AG04450 (cell line): ENCODE measurements around the gene SPATC1L. TPM values are rescaled to one million over a fixed set of nuclear protein-coding genes. Genes with fewer than 3 reads are reported as not detected.
A peak's percentile ranks its signal among the peaks of the same experiment; 100 is the strongest.
"Not testable (repeated sequence)": the region's sequence is repeated elsewhere in the genome, so short reads cannot be mapped to it uniquely, and the experiment has no call there.

Experiments
- CTCF ChIA-PET: fragments of 300-600, 350-600 bp; formaldehyde crosslinking; extraction: SDS; loops from one replicate; lab custom pipeline; 2022; ENCODE audit warnings: antibody characterized with exemption, inconsistent platforms; lab: Charles Lee
- POLR2A ChIA-PET: fragments of 350-600 bp; formaldehyde crosslinking; extraction: SDS; loops from one replicate; lab custom pipeline; 2021; ENCODE audit warnings: antibody characterized with exemption, inconsistent platforms; lab: Yijun Ruan, JAX
- DNase-seq: peaks from one replicate; pipeline ENCODE4 v3.0.0-alpha.2; 2011; ENCODE audit warnings: low read depth, low spot score
- H3K27ac ChIP-seq: one replicate; pipeline ENCODE4 v1.5.1; 2012; ENCODE audit warnings: low read depth, low read length, control low read depth
- H3K27me3 ChIP-seq: one replicate; pipeline ENCODE4 v1.6.0; 2012; ENCODE audit warnings: low read length; ENCODE audit not compliant: control insufficient read depth, insufficient read depth
- H3K4me3 ChIP-seq: 2 replicates; pipeline ENCODE4 v1.5.1; 2011; ENCODE audit warnings: mild to moderate bottlenecking, low read depth, low read length, control low read depth
- H3K9me3 ChIP-seq: 2 replicates; pipeline ENCODE4 v1.5.1; 2012; ENCODE audit warnings: low read length; ENCODE audit not compliant: control insufficient read depth, insufficient read depth
- polyA plus RNA-seq: library from polyadenylated mRNA; depleted of rRNA; stranded (reverse); fragments of >200 nt; gene quantifications from 2 replicates; pipeline ENCODE4 v1.2.3, GENCODE V29; 2011
- TF ChIP-seq, protein P1 (sequence below): IDR thresholded peaks from 2 replicates; pipeline ENCODE4 v1.5.1; 2011; ENCODE audit warnings: low read depth, low read length, control low read depth, inconsistent platforms

Gene SPATC1L
- polyA plus RNA-seq, 1 experiment = 1.6 TPM

DNA sequence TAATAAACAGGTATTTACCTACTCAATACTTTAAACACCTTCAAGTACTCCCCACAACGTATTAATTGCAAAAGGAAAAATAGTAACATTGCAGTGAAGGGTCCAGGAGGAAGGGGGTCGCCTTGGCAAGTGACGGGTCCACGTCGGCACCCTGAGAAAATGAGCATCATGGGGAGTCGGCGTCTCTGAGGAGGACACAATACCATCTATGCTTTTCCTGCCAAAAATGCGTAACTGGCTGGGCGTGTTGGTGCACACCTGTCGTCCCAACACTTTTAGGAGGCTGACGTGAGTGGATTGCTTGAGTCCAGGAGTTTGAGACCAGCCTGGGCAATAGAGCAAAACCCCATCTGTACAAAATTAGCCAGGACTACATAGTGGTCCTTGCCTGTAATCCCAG is 36.2 kb downstream of the SPATC1L start:
- Histone ChIP-seq H3K27me3 (no peaks in the 10 kb centered on the region), H3K4me3 (no peak overlapping the region), H3K27ac (no peak overlapping the region), H3K9me3 (peaks cover 5% of the 10 kb centered on the region; the same call in 1 of the 2 replicates)
- DNase-seq = no peak
- ChIA-PET CTCF (interaction anchor here (0.7 kb wide), 1 partner anchor 55 kb away, joined by 3 read pairs; no protein-coding TSS in a partner anchor), POLR2A (no interaction called here)
- TF ChIP-seq, protein P1, sequence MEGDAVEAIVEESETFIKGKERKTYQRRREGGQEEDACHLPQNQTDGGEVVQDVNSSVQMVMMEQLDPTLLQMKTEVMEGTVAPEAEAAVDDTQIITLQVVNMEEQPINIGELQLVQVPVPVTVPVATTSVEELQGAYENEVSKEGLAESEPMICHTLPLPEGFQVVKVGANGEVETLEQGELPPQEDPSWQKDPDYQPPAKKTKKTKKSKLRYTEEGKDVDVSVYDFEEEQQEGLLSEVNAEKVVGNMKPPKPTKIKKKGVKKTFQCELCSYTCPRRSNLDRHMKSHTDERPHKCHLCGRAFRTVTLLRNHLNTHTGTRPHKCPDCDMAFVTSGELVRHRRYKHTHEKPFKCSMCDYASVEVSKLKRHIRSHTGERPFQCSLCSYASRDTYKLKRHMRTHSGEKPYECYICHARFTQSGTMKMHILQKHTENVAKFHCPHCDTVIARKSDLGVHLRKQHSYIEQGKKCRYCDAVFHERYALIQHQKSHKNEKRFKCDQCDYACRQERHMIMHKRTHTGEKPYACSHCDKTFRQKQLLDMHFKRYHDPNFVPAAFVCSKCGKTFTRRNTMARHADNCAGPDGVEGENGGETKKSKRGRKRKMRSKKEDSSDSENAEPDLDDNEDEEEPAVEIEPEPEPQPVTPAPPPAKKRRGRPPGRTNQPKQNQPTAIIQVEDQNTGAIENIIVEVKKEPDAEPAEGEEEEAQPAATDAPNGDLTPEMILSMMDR = no peak

DNA sequence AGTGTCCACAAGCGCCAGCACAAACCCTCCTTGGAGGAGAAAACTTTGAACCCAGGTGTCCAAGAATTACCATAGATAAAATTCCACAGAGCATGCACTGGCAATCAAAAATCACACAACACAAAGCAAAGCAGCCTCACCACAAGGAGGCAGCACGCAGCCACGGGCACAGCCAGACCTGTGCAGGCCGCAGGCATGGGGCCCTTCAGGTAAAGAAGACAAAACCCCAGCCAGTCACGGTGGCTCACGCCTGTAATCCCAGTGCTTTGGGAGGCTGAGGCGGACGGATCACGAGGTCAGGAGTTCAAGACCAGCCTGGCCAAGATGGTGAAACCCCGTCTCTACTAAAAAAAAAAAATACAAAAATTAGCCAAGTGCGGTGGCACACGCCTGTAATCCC is 36.8 kb downstream of the SPATC1L start:
- CTCF ChIA-PET = interaction anchor here (0.7 to 0.9 kb wide), 2 partner anchors 43 to 68 kb away, joined by 3 to 10 read pairs; no protein-coding TSS in a partner anchor
- H3K27ac ChIP-seq, H3K27me3 ChIP-seq, H3K4me3 ChIP-seq, H3K9me3 ChIP-seq, DNase-seq, POLR2A ChIA-PET: not testable (repeated sequence)
- TF ChIP-seq, protein P1 = peak; percentile 74

DNA sequence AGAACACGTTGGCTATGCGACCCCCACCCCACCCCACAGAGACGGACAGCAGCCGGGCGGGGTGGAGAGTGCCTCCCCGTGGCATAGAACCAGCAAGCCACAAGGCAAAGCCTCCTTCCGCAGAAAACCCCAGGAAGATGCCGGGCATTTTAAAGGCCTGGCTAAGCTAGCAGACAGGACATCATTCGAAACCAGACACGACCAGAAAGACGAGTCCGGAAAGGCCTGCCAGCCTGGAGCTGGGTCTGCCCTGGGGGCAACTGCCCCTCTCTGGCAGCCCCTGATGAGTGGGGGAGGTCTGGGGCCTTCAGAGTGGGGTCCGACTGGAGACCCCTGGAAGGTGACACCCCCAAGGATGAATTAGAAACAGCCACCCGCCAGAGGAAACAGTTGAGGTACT is 37.4 kb downstream of the SPATC1L start:
- TF ChIP-seq, protein P1 = no peak
- POLR2A ChIA-PET = no interaction called here
- CTCF ChIA-PET = interaction anchor here (0.9 kb wide), 1 partner anchor 44 kb away, joined by 3 read pairs; no protein-coding TSS in a partner anchor
- peaks cover 12% of the 10 kb centered on the region for H3K9me3 ChIP-seq
- no peaks in the 10 kb centered on the region for H3K27me3 ChIP-seq
- DNase-seq = no peak
- no peak overlapping the region for H3K27ac ChIP-seq
- no peak overlapping the region for H3K4me3 ChIP-seq

DNA sequence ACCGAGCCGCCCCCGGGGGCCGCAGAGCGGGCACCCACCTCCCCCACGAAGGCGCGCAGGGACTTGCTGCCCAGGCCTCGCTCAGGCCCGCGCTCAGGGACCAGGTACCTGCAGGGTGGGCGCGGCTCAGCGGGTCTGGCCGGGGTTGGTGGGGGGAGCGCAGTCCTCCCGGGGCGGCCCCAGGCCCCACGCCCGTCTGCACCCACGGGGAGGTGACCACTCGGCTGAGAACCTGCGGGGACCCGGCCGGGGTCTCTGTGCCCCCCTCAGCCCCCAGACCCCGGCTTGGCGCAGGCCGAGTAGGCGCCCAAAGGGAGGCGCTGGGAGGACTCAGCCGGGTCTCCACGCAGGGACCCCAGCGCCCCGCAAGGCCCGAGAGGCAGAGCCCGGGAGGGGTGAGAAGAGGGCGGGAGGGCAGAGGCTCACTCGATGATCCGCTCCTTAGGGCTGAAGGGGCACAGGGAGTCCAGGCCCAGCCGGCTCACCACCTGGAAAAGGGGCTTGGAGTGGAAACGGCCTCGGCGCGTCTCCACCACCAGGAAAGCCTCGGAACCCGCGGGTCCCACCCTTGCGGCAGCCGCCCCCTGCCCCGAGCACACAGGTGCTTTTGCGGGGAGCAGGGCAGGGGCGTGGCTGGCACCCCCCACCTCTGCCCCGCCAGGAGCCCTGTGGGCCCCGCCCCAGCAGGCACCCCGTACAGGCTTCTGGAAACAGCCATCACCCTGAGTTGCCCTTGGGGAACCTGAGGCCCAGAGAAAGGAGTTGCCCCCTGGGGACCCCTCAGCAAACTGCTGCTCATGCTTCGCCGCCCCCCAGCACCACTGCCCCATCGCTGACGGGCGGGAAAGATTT is 38.2 kb downstream of the SPATC1L start:
- ChIA-PET POLR2A (no interaction called here), CTCF (no interaction called here)
- Histone ChIP-seq H3K27me3 (no peaks in the 10 kb centered on the region), H3K9me3 (peaks cover 14% of the 10 kb centered on the region), H3K4me3 (no peak overlapping the region), H3K27ac (no peak overlapping the region)
- DNase-seq = no peak
- TF ChIP-seq, protein P1 = no peak
